Neuronal stem cell (in vitro differentiated cells): ENCODE results near the gene WNT9A.

Experiments
- DNase-seq: peaks from one replicate; pipeline ENCODE4 v3.0.0-alpha.2; 2013; ENCODE audit warnings: low spot score
- H2AFZ ChIP-seq: one replicate; pipeline ENCODE4 v1.6.1; 2013; ENCODE audit warnings: mild to moderate bottlenecking, low read length, inconsistent platforms
- H2AK5ac ChIP-seq: 2 replicates; pipeline ENCODE4 v1.6.1; 2013; ENCODE audit warnings: low read depth, mild to moderate bottlenecking, inconsistent platforms, low read length, moderate library complexity, mixed read lengths
- H2BK120ac ChIP-seq: 2 replicates; pipeline ENCODE4 v1.6.1; 2013; ENCODE audit warnings: low read depth, mild to moderate bottlenecking, inconsistent platforms, low read length, moderate library complexity, mixed read lengths
- H2BK12ac ChIP-seq: one replicate; pipeline ENCODE4 v1.6.1; 2013; ENCODE audit warnings: low read length, inconsistent platforms
- H2BK15ac ChIP-seq: 2 replicates; pipeline ENCODE4 v1.6.1; 2013; ENCODE audit warnings: mild to moderate bottlenecking, low read length, inconsistent platforms, mixed read lengths
- H2BK5ac ChIP-seq: one replicate; pipeline ENCODE4 v1.6.1; 2013; ENCODE audit warnings: inconsistent platforms, mild to moderate bottlenecking, low read length, moderate library complexity
- H3K14ac ChIP-seq: one replicate; pipeline ENCODE4 v1.6.1; 2013; ENCODE audit warnings: low read length, inconsistent platforms
- H3K18ac ChIP-seq: 2 replicates; pipeline ENCODE4 v1.6.1; 2013; ENCODE audit warnings: low read length, inconsistent platforms
- H3K23ac ChIP-seq: 2 replicates; pipeline ENCODE4 v1.6.1; 2013; ENCODE audit warnings: low read depth, mild to moderate bottlenecking, mixed read lengths, low read length, inconsistent platforms; ENCODE audit not compliant: poor library complexity
- H3K27ac ChIP-seq: replicated peaks from 3 replicates; pipeline ENCODE4 v1.5.1; 2013; ENCODE audit warnings: low read length, inconsistent platforms
- H3K27me3 ChIP-seq, 3 experiments: 2 replicates each; pipeline ENCODE4 v1.6.1; 2013; ENCODE audit warnings: low read length in 3 of 3, mild to moderate bottlenecking in 2 of 3, inconsistent platforms in 1 of 3, low read depth in 1 of 3, mixed read lengths in 1 of 3, moderate library complexity in 1 of 3; ENCODE audit not compliant: control insufficient read depth in 3 of 3, insufficient read depth in 3 of 3
- H3K36me3 ChIP-seq, 2 donors: replicated peaks in 1 of 2; 2 replicates each; pipeline ENCODE4 v1.6.1; 2013; ENCODE audit warnings: low read length in 2 of 2; ENCODE audit not compliant: control insufficient read depth in 2 of 2, insufficient read depth in 2 of 2
- H3K4ac ChIP-seq: 2 replicates; pipeline ENCODE4 v1.6.1; 2013; ENCODE audit warnings: inconsistent platforms, mild to moderate bottlenecking, low read length, moderate library complexity
- H3K4me1 ChIP-seq, 2 donors: 1 replicate in 1 of 2; 2 replicates in 1 of 2; pipeline ENCODE4 v1.6.1; 2013; ENCODE audit warnings: low read length in 2 of 2, low read depth in 1 of 2; ENCODE audit not compliant: control insufficient read depth in 2 of 2, insufficient read depth in 1 of 2
- H3K4me2 ChIP-seq: one replicate; pipeline ENCODE4 v1.6.1; 2013; ENCODE audit warnings: mild to moderate bottlenecking, low read length, inconsistent platforms; ENCODE audit not compliant: insufficient read depth, poor library complexity, severe bottlenecking
- H3K4me3 ChIP-seq, 2 donors: 2 replicates each; pipeline ENCODE4 v1.5.1; 2013; ENCODE audit warnings: low read length in 2 of 2, mild to moderate bottlenecking in 2 of 2, inconsistent platforms in 1 of 2, moderate library complexity in 1 of 2
- H3K79me1 ChIP-seq: one replicate; pipeline ENCODE4 v1.6.1; 2013; ENCODE audit warnings: low read depth, mild to moderate bottlenecking, inconsistent platforms, low read length, moderate library complexity
- H3K9ac ChIP-seq: one replicate; pipeline ENCODE4 v1.6.1; 2013; ENCODE audit warnings: mild to moderate bottlenecking, low read depth, low read length, inconsistent platforms; ENCODE audit not compliant: poor library complexity
- H3K9me3 ChIP-seq, 2 donors: replicated peaks in 1 of 2; 2 replicates each; pipeline versions ENCODE3 to v1.6.1; 2013; ENCODE audit warnings: low read length in 2 of 2, mild to moderate bottlenecking in 2 of 2, inconsistent platforms in 1 of 2, low read depth in 1 of 2, mixed read lengths in 1 of 2, moderate library complexity in 1 of 2; ENCODE audit not compliant: control insufficient read depth in 2 of 2, insufficient read depth in 1 of 2
- H4K8ac ChIP-seq: one replicate; pipeline ENCODE4 v1.6.1; 2013; ENCODE audit warnings: low read depth, mild to moderate bottlenecking, inconsistent platforms, low read length, moderate library complexity
- H4K91ac ChIP-seq: one replicate; pipeline ENCODE4 v1.6.1; 2013; ENCODE audit warnings: low read length, low read depth, mild to moderate bottlenecking, inconsistent platforms; ENCODE audit not compliant: poor library complexity
- WGBS, 2 donors: extraction: QIAGEN DNeasy Blood & Tissue Kit; methylation state at CpG; one replicate each; pipeline ENCODE4 v1.1.7; 2013; ENCODE audit warnings: missing lambda C conversion rate in 2 of 2, mixed read lengths in 1 of 2; ENCODE audit not compliant: insufficient read length in 2 of 2, insufficient replicate concordance in 1 of 2; ENCODE audit errors: extremely low coverage in 2 of 2; 5-methylcytosine and 5-hydroxymethylcytosine counted together

WNT9A gene

DNA sequence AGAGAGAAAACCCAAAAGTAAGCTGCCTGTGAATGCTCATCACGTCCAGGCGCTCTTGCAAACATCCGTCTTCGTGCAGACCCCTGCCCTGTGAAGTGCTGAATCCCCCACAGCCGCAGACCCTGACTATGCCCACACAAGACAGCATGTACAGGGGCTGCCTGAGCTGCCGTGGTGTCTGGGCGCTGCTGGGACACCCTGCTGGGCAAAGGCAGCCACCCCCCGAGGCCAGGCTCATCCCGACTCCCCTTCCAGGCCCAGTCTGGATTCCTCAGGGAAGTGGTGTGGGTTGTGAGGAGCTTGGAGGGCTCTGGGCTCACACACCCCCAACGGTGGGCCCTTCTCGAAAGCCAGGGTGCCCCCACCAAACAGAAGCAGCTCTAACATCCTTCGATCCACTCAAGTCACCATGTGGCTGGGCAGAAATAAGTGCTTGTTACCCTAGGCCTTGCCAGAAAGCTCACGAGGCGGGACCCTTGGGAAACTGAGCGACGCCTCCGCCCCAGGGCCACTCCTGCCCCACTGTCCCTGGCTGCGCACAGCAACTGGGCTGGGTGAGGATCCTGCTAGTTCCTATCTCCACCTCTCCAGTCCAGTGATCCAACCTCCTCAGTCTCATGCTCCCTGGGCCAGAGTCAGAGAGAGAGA lies 4.8 kb upstream of the WNT9A start:
- H3K79me1 ChIP-seq: no peaks in the 10 kb centered on the region
- peak overlapping the region; percentile 85 for H3K18ac ChIP-seq

DNA sequence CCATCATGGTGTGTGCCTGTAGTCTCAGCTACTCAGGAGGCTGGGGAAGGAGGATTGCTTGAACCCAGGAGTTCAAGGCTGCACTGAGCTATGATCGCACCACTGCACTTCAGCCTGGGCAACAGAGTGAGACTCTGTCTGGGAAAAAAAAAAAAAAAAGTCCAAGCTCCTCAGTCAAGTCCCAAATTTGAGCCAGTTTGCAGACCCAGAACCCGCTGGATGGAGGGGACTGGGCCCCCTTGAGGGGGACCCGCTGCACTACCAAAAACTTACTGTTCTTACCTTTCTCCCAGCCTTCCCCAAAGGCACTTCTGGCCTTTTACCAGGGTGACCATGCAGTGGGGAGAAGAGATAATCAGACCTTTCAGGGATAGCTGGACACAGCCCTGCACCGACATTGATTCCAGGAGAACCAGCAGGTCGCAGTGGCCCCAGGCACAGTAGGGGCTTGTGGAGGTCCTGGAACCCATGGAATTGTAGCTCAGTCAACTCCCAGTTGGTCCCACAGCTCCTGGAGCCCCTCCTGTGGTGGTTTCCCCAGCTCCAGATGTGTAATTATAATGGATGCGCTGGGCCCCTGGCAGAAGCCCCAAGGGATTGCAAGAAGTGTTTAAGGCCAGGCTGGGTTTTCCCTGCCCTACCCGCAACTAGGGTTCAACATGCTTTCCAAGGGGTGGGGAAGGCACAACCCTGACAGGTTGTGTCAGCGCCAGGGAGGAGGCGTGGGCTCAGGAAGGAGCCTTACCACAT lies 4.1 kb upstream of the WNT9A start:
- H4K8ac ChIP-seq: peak overlapping the region; percentile 6
- H2BK5ac ChIP-seq: peak overlapping the region; percentile 75
- peaks cover 3 to 7% of the 10 kb centered on the region in 2 donors for H3K9me3 ChIP-seq
- H3K23ac ChIP-seq: peak overlapping the region; percentile 80
- no peak overlapping the region for H3K14ac ChIP-seq
- H3K4me1 ChIP-seq: peaks cover 2 to 5% of the 10 kb centered on the region in 2 donors
- peaks cover 0 to 23% (median 21%) of the 10 kb centered on the region in 3 experiments for H3K27me3 ChIP-seq
- no peak overlapping the region for H4K91ac ChIP-seq
- H3K4ac ChIP-seq: no peak overlapping the region
- H3K4me3 ChIP-seq: no peak overlapping the region
- no peaks in the 10 kb centered on the region for H3K79me1 ChIP-seq
- no peak overlapping the region for H2BK15ac ChIP-seq
- H3K36me3 ChIP-seq: no peaks in the 10 kb centered on the region
- no peak for DNase-seq
- no peak overlapping the region for H2AK5ac ChIP-seq
- no peak overlapping the region for H2BK120ac ChIP-seq
- no peak overlapping the region for H3K9ac ChIP-seq
- peak overlapping the region; percentile 85 for H3K18ac ChIP-seq
- H2BK12ac ChIP-seq: peak overlapping the region; percentile 84
- H2AFZ ChIP-seq: no peak overlapping the region
- no peak overlapping the region for H3K27ac ChIP-seq
- WGBS, 2 donors: no CpG with 5 or more reads among the region's 9 CpGs
- no peak overlapping the region for H3K4me2 ChIP-seq

More for the DNA sequence above, 4.8 kb upstream of the WNT9A start:
- H2BK15ac ChIP-seq: no peak overlapping the region
- no peak overlapping the region for H3K4me2 ChIP-seq
- H4K91ac ChIP-seq: no peak overlapping the region
- peaks cover 3 to 7% of the 10 kb centered on the region in 2 donors for H3K9me3 ChIP-seq
- peak overlapping the region; percentile 75 for H2BK5ac ChIP-seq
- peak overlapping the region; percentile 84 for H2BK12ac ChIP-seq
- no peak overlapping the region for H3K4ac ChIP-seq
- no CpG with 5 or more reads among the region's 18 CpGs for WGBS, 2 donors
- peak overlapping the region; percentile 21 for H3K14ac ChIP-seq
- H3K4me1 ChIP-seq: peaks cover 0 to 5% of the 10 kb centered on the region in 2 donors
- H3K23ac ChIP-seq: peak overlapping the region; percentile 80
- H3K36me3 ChIP-seq: no peaks in the 10 kb centered on the region
- no peak for DNase-seq
- no peak overlapping the region for H3K4me3 ChIP-seq
- peaks cover 0 to 17% (median 15%) of the 10 kb centered on the region in 3 experiments for H3K27me3 ChIP-seq
- H3K9ac ChIP-seq: peak overlapping the region; percentile 70
- H2AFZ ChIP-seq: no peak overlapping the region
- peak overlapping the region; percentile 63 for H2AK5ac ChIP-seq
- peak overlapping the region; percentile 6 for H4K8ac ChIP-seq
- peak overlapping the region; percentile 50 for H2BK120ac ChIP-seq
- no peak overlapping the region for H3K27ac ChIP-seq

DNA sequence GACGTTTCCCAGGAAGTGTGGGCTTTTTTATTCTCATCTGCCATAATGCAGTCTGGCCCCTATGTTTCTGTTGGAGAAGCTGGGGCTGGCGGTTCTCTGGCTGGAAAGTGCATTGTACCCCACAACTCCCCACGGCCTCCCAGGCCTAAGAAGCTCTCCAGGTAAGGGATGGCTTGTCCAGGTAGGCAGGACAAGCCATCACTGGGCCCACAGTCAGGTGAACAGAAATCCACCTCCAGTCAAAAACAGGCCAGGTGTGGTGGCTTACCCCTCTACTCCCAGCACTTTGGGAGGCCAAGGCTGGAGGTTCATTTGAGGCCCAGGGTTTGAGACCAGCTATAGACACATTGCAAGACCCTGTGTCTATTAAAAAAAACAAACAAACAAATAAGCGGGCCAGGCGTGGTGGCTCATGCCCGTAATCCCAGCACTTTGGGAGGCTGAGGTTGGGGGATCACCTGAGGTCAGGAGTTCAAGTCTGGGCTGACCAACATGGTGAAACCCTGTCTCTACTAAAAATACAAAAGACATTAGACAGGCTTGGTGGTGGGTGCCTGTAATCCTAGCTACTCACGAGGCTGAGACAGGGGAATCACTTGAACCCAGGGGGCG lies 3.1 kb upstream of the WNT9A start:
- H2BK120ac ChIP-seq: no peak overlapping the region
- H2BK12ac ChIP-seq: peak overlapping the region; percentile 52
- H3K23ac ChIP-seq: peak overlapping the region; percentile 49
- no peak overlapping the region for H3K9ac ChIP-seq
- H3K4me3 ChIP-seq: no peak overlapping the region
- no peaks in the 10 kb centered on the region for H3K79me1 ChIP-seq
- peaks cover 0 to 24% (median 22%) of the 10 kb centered on the region in 3 experiments for H3K27me3 ChIP-seq
- no peak overlapping the region for H4K8ac ChIP-seq
- no peak overlapping the region for H3K18ac ChIP-seq
- no peak overlapping the region for H3K4me2 ChIP-seq
- peaks cover 3 to 7% of the 10 kb centered on the region in 2 donors for H3K9me3 ChIP-seq
- H2AFZ ChIP-seq: no peak overlapping the region
- no peak overlapping the region for H2AK5ac ChIP-seq
- no CpG with 5 or more reads among the region's 8 CpGs for WGBS, 2 donors
- no peak overlapping the region for H4K91ac ChIP-seq
- no peak overlapping the region for H2BK5ac ChIP-seq
- H3K4me1 ChIP-seq: peaks cover 5 to 8% of the 10 kb centered on the region in 2 donors
- no peak for DNase-seq
- H3K36me3 ChIP-seq: no peaks in the 10 kb centered on the region
- H2BK15ac ChIP-seq: peak overlapping the region; percentile 83
- H3K27ac ChIP-seq: no peak overlapping the region
- H3K14ac ChIP-seq: no peak overlapping the region
- no peak overlapping the region for H3K4ac ChIP-seq
